T1000 (cell line): Measurements from ENCODE around the gene SPIRE2.

Source experiments
- DNase-seq: peaks from one replicate; lab custom pipeline; 2025; ENCODE audit warnings: mixed read lengths; lab: John Stamatoyannopoulos, UW

The SPIRE2 gene

GRCh38 chr16:89841275-89841674, 13.0 kb downstream of the SPIRE2 start:
- DNase-seq: no peak

- DNase-seq: peak; percentile 30
Measured at GRCh38 chr16:89842471-89843408, 14.5 kb downstream of the SPIRE2 start.

- no peak for DNase-seq
Measured at GRCh38 chr16:89843409-89844350, 15.4 kb downstream of the SPIRE2 start.

GRCh38 chr16:89844739-89845339, 16.6 kb downstream of the SPIRE2 start:
- no peak for DNase-seq

GRCh38 chr16:89845417-89845816, 17.1 kb downstream of the SPIRE2 start:
- no peak for DNase-seq

- DNase-seq: no peak
Measured at GRCh38 chr16:89847051-89847939, 19.0 kb downstream of the SPIRE2 start.

GRCh38 chr16:89847940-89848297, 19.6 kb downstream of the SPIRE2 start:
- DNase-seq: no peak

- DNase-seq: no peak
Measured at GRCh38 chr16:89848974-89849373, 20.7 kb downstream of the SPIRE2 start.

- no peak for DNase-seq
Measured at GRCh38 chr16:89853306-89853993, 25.2 kb downstream of the SPIRE2 start.

GRCh38 chr16:89855301-89855945, 27.1 kb downstream of the SPIRE2 start:
- no peak for DNase-seq

- no peak for DNase-seq
Measured at GRCh38 chr16:89855986-89856385, 27.7 kb downstream of the SPIRE2 start.

GRCh38 chr16:89858973-89859614, 30.8 kb downstream of the SPIRE2 start:
- no peak for DNase-seq

- DNase-seq: no peak
Measured at GRCh38 chr16:89859615-89860007, 31.3 kb downstream of the SPIRE2 start.

- DNase-seq: peak; percentile 30
Measured at GRCh38 chr16:89860747-89861304, 32.6 kb downstream of the SPIRE2 start.

GRCh38 chr16:89861648-89862047, 33.4 kb downstream of the SPIRE2 start:
- DNase-seq: no peak

- no peak for DNase-seq
Measured at GRCh38 chr16:89862732-89863131, 34.5 kb downstream of the SPIRE2 start.

GRCh38 chr16:89863741-89864526, 35.7 kb downstream of the SPIRE2 start:
- DNase-seq: no peak

- no peak for DNase-seq
Measured at GRCh38 chr16:89864527-89864820, 36.2 kb downstream of the SPIRE2 start.

- DNase-seq: no peak
Measured at GRCh38 chr16:89867918-89868317, 39.6 kb downstream of the SPIRE2 start.
